ELR (cell line): ENCODE measurements around the gene ALOXE3.
"Not testable (repeated sequence)": the region's sequence is repeated elsewhere in the genome, so short reads cannot be mapped to it uniquely, and the experiment has no call there.

Experiments used
- DNase-seq: peaks from one replicate; pipeline ENCODE4 v3.0.0-alpha.2; 2015; ENCODE audit warnings: low read depth

ALOXE3 gene

DNA sequence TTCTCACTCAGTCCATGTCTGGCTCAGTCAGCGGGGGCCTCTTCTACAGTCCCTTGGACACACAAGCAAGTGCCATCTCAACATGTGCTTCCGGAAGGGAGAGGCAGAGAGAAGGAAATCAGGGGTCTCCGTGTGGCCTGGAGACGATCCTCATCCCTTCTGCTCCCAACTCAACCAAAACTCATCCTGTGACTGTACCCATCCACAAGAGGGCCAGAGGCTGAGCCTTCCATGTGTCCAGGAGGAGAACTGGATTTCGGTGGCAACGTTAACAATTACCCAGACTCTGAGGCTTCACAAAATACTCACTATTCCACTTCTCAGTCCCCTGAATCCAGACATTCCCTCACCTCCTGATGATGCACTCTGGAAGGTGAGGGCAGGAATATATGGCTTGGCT lies 23.0 kb downstream of the ALOXE3 start:
- DNase-seq: no peak

DNA sequence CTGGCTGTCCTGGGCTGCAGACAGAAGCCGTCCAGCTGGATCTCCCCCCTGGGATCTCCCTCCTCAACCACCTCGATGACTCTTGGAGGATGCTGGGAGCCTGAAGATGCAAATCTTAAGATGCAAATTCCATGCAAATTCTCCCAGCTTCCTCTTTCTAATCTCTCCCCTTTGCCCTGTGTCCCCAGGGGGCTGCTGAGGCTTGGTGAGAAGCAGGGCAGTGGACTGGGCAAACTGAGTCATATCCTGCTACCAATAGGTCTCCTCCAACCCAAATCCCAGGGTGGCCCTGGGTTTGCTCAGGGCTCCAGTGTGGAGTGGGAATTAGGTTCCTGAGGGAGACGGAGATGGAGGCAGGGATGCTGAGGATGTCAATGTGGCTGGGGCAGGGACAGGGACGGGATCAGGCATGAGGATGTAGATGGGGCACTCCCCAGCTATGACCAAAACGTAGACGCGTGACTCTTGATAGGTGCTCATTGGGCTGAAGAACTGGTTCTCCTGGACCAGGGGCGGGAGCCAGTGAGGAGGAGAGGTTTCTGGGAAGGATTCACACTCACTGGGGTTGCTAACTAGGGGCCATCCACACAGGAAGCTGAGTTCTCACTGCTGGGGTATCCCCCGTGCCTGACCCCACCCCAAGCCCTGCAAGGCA lies 27.2 kb downstream of the ALOXE3 start:
- DNase-seq: no peak

DNA sequence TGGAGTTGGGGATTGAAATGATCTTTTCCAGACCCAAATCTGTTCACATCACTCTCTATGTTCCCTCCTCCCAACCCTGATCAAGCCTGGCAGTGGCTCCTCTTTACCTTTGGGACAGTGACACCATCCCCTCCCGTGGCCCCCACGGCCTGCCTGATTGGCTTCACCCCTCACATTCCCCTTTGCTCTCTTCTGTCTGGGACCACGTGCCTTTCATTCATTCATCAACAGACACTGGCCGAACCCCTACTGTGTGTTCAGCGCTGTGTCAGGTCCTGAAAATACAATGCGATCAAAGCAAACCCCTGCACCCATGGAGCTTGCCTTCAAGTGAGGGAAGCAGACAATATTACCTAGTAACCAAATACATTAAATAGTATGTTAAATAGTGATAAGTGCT lies 28.6 kb downstream of the ALOXE3 start:
- DNase-seq: no peak

DNA sequence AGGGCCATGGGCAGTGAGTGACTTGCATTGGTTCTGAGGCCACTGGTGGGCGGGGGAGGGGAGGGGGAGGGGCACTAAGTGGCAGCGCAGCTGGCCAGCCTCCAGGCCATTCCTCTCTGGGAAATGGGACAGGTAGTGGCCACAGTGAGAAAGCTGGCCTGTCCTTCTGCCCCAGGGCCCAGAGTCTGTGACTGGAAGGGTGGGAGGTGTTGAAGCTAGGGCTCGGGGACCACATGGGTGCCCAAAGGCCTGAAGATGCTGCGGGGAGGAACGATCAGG lies 30.4 kb downstream of the ALOXE3 start:
- no peak for DNase-seq

DNA sequence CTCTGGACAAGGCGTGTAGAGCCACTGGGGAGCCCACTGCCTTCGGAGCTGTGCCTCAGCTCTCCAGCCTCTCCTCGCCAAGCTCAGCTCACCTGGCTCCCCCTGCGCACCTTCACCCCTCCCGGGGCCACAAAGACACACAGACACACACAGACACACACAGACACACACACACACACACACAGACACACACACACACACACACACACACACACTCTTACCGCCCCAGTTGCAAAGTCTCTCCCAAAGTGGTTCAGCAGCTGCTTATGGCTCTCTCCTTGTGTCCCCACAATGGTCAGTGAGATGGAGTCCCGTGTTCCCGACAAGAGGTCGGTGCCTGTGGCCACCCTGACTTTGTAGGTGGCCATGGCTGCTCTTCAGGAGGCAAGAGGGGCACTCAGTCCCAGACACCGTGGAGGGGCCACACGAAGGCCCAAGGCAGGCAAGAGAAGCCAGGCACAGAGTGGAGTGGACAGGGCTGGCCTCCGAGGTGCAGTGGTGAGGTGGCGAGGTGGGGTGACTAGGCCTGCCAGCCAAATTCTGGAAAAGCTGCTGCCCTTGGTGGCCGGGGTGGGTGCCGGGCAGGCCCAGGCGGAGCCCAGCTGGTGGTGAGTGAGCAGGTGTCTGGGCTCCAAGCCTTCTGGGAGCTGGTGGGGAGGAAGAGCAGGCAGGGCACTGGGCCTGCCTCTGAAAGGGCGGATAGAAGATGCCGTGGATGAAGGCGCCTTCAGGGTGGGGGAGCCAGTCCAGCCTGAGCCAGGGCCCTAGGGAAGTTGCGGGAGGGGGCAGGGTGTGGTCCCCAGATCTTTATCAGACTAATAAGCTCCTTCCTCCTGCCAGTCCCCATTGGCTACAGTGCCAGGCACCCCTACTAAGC lies 31.0 kb downstream of the ALOXE3 start, which contains the start of gene ALOX12B:
TSS of gene ALOX12B (minus strand) at position 642 of the 877 bp plus-strand sequence. CDS start at position 368, 274 bp downstream.
- DNase-seq: no peak

DNA sequence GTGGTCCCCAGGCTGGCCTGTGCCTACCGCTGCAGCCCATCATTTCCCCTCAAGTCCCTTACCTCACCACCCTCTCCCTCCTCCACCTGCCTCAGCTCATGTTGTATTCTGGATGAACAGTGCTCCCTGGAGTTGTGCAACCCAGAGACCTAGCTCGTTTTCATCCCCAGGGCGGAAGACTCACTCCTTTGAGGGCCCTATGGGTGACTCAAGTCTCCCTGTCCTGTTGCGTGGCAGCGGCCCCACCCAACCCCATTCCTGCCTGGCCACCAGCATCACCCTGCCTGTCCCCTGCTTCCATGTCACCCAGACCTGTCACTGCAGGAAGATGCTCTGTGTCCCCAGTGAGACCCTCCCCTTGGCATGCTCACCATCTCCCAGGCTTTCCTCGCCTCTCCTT lies 34.1 kb downstream of the ALOXE3 start:
- no peak for DNase-seq

DNA sequence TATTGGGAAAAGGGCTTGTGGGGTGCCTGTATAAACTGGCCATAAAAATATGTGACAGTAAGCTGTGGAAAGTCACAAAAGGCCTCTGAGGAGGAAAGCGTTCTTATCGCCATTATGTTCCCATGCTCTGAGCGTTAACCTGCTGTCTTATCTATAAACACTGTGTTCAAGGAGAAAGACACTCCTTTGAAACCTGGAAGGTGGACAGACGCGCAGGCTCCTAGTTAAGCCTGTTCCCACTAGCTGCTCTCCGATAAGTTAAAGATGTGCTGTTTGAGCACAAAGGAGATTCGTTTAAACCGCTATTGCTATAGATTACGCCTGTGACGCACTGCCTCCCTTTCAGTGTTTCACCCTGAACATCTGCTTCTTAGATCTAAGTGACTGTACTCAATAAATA lies 36.0 kb downstream of the ALOXE3 start:
- no peak for DNase-seq

DNA sequence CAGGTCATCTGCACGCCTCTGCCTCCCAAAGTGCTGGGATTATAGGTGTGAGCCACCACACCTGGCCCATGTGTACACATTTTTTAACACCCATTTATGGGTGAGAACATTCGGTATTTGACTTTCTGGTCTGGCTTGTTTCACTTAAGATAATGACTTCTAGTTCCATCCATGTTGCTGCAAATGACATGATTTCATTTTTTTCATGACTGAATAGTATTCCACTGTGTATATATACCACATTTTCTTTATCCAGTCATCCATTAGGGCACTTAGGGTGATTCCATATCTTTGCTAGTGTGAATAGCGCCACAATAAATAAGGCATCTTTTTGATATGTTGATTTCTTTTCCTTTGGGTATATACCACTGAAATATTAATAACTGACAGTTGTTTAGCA lies 36.4 kb downstream of the ALOXE3 start:
- no peak for DNase-seq

DNA sequence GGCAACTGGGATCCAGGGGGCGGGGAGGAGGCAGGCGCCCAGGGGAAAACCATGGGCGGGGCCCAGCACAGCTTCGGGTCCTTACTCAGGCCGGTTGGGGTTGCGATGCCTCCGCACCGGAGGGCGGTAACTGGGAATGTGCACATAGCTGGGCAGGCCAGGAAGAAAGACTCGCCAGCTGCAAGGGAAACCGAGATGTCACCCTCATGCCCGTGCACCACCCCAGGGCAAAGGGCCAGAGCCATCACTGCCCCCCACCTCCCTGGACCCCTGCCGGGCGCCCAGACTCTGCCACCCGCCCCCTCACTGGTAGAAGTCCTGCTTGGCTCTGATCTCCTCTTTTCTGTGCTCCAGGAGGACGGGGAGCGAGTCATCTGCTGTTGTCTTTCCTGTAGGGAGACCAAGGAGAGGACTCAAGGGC lies 37.5 kb downstream of the ALOXE3 start:
- DNase-seq: no peak

DNA sequence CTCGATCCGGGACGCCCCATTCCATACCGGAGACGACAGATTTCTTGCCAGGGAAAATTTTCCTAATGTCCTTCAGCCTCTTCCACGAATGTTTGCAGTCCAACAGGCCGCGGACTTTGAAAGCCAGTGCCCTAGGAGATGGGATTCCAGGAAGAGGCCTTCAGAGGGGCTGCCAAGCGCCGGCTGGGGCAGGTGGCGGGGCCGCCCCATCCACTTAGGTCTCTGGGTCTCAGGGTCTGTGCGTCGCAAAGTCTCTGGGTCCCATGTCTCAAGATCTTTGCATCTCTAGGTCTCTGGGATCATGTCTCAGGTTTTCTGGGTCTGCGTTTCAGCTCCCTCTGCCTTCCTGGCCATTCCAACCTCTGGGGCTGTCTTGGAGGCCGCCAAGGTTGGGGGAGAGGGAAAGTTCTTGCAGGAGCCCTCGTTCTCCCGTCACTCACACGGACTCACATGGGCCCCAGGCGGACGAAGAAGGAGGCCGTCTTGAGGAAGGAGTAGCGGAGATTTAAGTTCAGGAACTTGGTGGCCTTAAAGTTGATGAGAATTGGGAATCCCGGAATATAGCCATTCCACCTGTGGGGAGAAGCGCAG lies 38.0 kb downstream of the ALOXE3 start:
- no peak for DNase-seq

DNA sequence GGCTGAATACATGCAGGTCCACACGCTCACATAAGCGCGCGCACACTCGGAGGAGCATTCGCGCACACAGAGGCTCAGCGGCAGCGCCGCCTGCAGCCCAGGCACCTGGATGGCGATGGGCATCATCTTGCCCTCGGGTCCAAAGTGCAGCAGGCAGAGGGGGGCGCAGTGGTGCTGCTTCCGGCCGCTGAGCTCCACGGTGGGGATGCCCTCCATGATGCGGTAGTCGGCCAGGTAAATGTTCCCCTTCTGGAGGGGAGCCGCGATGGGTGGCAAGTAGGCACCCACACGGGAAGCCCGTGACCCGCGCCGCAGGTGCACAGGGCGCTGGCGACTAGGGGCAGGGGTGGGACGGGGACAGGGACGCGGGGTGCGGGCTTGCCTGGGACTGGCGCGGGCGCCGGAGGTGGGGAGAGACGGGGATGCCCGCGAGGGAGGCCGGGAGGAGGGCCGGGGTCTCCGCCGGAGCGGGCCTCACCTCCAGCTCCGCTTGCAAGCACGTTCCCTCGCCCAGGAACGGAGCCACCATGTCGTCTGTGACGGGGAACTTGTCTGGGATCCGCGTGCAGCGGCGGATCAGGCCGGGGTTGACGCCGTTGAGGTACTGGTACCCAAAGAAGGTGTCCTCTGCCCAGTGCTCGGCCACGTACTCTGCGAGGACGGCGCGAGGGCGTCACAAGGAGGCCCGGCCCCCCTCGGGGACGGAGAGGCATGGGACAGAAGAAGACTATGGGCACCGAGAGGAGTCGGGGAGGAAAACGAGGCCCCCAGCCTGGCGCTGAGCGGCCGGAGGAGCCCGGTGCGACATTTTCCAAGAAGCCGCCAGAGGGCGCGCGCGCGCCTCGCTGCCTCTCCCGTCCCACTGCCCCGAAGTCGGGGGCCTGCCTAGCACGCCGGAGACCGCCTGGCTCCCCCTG lies 38.8 kb downstream of the ALOXE3 start:
- peak; percentile 66 for DNase-seq

DNA sequence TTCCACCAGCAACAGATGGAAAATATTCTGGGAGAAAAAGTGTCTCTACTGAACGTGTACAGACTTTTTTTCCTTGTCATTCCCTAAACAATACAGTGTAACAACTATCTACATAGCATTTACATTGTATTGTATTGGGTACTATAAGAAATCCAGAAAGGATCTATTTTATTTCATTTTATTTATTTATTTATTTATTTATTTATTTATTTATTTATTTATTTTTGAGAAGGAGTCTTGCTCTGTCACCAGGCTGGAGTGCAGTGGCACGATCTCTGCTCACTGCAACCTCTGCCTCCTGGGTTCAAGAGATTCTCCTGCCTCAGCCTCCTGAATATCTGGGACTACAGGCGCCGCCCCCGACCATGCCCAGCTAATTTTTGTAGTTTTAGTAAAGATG lies 40.4 kb downstream of the ALOXE3 start:
- DNase-seq: not testable (repeated sequence)

DNA sequence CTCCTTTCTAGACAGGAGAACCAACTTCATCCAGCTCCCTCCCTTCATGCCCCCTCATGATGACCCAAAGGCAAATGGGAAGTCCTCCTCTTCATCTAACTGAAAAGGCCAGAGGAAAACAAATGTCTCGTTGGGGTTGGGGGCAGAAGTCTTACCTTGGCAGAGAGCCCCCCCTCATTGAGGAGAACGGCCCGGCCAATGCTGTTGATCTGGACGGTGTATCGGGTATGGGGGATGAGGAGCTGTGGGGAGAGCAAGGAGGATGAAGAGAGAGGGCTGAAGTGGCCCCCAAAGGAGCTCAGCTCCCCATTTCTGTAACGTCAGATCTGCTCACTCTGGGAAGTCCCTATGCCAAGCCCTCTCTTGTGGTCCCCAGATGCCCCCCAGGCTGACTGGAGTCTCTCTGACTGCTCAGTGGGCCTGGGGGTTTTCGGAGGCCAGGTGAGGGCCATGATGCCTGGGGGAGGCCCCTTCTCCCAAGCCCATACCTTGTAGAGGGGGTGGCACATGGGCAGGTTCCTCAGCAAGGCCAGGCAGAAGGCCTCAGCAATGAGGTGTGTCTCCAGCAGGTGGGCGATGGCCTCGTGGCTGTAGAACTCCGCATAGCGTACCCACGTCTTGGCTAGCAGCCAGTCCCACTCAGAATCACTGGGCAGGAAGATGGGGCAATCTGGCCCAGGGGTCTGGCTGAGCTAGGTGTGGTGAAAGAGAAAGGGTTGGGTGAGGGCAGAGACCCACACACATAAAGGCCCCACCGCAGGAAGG lies 41.6 kb downstream of the ALOXE3 start:
- DNase-seq: no peak

DNA sequence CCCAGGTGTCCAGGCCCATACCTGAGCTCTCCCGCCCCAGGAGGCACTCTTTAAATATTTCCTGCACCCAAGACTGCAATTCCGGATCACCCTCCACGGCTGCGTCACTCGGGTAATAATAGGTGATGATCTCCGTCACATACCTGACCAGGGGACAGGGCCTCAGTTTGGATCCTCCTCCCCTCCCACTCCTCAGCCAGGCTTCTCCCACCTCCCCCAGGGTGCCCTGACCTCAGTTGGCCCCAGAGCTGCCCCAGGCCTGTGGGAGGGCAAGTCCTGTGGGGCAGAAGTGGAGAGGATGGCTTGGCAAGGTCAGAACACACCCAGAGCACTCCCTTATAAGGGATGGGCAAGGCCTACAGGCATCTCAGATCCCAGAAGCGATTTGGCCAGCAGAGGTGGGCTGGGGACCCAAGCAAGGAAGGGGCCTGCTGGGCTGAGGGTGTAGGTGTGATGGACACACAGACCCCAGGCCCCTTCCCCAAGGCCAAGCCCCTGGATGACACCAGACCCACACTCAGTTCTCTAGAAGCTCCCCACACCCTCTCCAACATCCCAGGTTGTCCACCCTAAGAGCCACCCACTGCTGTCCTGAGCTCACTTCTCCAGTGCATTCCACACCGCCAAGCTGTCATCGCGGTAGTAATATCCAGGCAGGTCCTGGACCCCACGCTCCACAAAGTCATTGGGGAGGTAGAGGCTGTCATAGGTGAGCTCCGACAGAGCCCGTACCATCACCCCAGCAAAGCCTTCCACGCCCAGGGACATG lies 42.6 kb downstream of the ALOXE3 start:
- no peak for DNase-seq

DNA sequence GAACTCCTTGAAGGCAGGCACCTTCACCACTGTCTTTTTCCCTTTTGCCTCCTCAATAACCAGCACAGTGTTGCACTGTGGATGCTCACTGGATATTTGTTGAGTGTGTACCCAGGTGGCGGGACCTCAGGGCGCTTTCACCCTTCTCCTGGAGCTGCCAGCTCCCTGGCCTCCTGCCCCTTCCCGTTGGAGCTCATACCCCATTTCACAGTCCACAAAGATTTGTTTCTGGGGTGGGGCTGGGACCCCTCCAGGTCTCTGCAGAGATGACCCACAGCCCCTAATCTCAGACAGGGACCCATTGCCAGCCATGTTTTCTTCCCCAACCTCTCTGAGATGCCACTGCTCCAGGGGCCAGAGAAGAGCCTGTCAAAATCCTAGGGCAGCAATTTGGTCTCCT lies 43.2 kb downstream of the ALOXE3 start:
- DNase-seq: no peak

DNA sequence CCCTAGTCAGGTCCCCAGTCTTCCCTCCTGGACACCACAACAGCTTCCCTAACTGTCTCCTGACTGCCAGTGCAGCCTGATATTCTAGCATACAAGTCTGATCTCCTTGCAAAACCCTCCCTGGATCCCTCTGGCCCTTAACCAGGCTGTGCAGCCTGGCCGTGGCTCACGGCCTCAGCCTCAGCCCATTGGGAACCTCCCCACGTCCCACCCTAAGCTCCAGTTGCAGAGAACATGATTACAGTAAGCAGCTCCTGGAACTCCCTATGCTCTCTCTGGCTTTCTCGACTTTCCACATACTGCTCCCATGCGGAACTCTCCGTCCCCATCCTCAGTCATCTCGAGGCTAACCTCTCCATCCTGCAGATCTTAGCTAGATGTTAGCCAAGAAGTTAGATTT lies 43.8 kb downstream of the ALOXE3 start:
- DNase-seq: no peak

DNA sequence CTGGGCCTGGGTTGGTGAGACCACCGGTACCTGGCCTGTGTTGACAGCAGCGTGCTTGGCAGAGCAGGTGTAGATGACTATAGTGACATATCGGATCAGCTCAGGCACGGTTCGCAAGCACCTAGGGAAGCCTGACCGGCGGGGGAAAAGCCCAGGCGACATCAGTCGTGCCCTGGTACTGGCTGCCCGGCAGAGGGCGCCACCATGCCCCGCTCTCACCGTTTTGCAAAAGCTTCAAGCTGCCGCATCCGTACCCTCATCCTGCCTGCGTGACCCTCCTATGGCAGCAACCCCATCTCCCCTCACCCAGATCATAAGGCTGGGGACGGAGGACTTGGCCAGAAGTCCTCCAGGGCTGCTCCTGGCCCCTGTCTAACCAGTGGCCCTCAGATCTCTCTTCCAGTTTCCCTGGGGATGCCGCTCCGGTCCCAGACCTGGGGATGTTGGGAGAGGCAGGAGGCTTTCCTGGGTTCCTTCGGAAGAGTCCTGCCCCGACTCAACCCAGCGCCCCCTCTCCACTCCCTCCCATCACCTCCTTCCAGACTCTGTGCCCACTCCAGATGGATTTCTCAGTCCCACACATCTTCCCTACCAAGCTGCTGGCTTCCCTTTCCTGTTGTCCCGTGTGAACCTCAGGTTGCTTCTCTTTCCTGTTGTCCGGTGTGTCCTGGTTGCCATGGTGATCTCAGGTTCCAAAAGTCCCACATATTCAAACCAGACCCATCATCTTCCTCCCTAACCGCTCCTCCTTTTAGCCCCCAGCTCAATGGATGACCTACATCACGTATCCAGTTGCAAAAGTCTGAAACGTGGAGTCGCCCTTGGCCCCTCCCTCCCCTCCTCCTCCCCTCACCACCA lies 44.5 kb downstream of the ALOXE3 start:
- DNase-seq: peak; percentile 73

DNA sequence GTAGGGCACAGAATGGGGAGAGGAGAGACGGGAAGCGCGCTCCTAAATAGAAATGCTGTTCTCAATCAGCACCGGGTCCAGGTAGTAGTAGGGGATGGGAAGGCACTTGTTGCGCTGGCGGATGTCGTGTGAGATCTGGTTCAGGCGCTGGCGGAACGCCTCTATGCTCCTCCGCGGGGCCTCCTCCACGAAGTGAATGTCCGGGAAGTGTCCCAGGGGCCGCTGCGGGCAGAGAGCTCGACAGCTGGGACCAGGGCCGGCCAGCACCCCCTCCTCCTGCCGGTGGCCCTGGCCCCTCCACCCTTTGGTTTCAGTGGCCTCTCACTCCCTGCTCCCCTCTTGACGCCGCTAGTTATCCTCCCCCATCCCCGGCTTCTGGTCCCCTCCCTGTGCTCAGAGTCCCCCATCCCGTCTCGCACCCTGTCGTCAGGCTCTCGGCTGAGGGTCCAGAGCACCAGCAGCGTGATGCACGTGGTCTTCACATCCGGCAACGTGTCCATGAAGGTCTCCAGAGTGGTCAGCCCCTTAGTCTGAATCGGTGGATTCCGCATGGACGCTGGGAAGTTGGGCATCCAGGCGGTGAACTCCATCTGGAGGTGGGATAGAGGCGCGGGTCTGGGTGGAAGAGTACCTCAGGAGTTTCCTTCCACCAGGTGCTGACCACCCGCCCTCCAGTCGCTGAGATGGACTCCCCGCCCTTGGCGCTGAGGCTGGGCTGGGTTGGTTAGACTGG lies 45.4 kb downstream of the ALOXE3 start:
- no peak for DNase-seq

DNA sequence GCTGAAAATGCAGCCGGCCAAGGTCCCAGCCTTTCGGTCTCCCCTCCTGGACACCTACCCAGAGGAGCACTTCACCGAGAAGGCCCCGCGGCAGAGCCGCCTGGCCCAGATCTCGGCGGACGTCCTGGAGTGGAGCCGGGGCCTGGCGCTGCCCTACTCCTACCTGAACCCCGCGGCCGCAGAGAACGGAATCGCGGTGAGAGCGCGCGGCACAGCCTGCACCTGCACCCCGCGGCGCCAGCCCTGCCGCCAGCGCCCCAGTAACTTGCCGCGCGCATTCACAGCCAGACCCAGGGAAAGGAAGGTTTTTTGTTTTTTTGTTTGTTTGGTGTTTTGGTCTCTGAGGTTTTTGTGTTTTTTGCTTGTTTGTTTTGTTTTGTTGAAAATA lies 46.0 kb downstream of the ALOXE3 start:
- no peak for DNase-seq
